GM23338 (cell line): ENCODE data around the gene UCN3. TPM values are rescaled to one million over a fixed set of nuclear protein-coding genes. Genes with fewer than 3 reads are reported as not detected.

Source experiments
- ATAC-seq: fragments of 200-7000 bp; cut with Tn5 transposase; 3 replicates; pipeline ENCODE4 v1.9.1; 2020
- DNase-seq: peaks from one replicate; pipeline ENCODE4 v3.0.0-alpha.2; 2015; ENCODE audit warnings: low spot score
- H2AFZ ChIP-seq: fragments of 200-600 bp; sonication (generic); 2 replicates; pipeline ENCODE4 v1.8.0; 2016; ENCODE audit warnings: antibody characterized with exemption, mild to moderate bottlenecking, moderate library complexity
- H3F3A ChIP-seq: fragments of 200-600 bp; sonication (generic); replicated peaks from 2 replicates; pipeline ENCODE4 v1.8.0; 2017; ENCODE audit warnings: antibody characterized with exemption, mixed run types, low read depth
- H3K27ac ChIP-seq: fragments of 200-600 bp; sonication (generic); 2 replicates; pipeline ENCODE4 v1.6.1; 2016; ENCODE audit warnings: low read depth
- H3K27me3 ChIP-seq: fragments of 200-600 bp; sonication (generic); 2 replicates; pipeline ENCODE4 v1.8.0; 2016; ENCODE audit warnings: mild to moderate bottlenecking, mixed run types, moderate library complexity; ENCODE audit not compliant: insufficient read depth
- H3K36me3 ChIP-seq: fragments of 200-600 bp; sonication (generic); 2 replicates; pipeline ENCODE4 v1.8.0; 2016; ENCODE audit warnings: mild to moderate bottlenecking; ENCODE audit not compliant: insufficient read depth
- H3K4me1 ChIP-seq: fragments of 200-600 bp; sonication (generic); 2 replicates; pipeline ENCODE4 v1.8.0; 2016; ENCODE audit warnings: mild to moderate bottlenecking, moderate library complexity; ENCODE audit not compliant: insufficient read depth
- H3K4me2 ChIP-seq: fragments of 200-600 bp; sonication (generic); 2 replicates; pipeline ENCODE4 v1.7.1; 2017; ENCODE audit warnings: mixed run types
- H3K4me3 ChIP-seq: fragments of 200-600 bp; sonication (generic); 2 replicates; pipeline ENCODE4 v1.6.1; 2016; ENCODE audit warnings: mixed run types
- H3K79me2 ChIP-seq: fragments of 200-600 bp; sonication (generic); replicated peaks from 2 replicates; pipeline ENCODE4 v1.8.0; 2017; ENCODE audit warnings: mild to moderate bottlenecking; ENCODE audit not compliant: insufficient read depth
- H3K9me2 ChIP-seq: fragments of 200-600 bp; sonication (generic); 2 replicates; pipeline ENCODE4 v1.8.0; 2017; ENCODE audit not compliant: insufficient read depth
- H4K20me1 ChIP-seq: fragments of 200-600 bp; sonication (generic); replicated peaks from 2 replicates; pipeline ENCODE4 v1.8.0; 2017; ENCODE audit warnings: mild to moderate bottlenecking; ENCODE audit not compliant: insufficient read depth
- H3K27ac Mint-ChIP-seq: 2 replicates; pipeline ENCODE4 v1.8.0; 2020; ENCODE audit warnings: inconsistent platforms, mild to moderate bottlenecking, moderate library complexity, mixed read lengths
- H3K27me3 Mint-ChIP-seq: 3 replicates; pipeline ENCODE4 v1.8.0; 2022; ENCODE audit warnings: low read depth, mild to moderate bottlenecking, moderate library complexity, mixed read lengths, inconsistent platforms; ENCODE audit not compliant: insufficient read depth, poor library complexity
- H3K36me3 Mint-ChIP-seq: 3 replicates; pipeline ENCODE4 v1.8.0; 2021; ENCODE audit warnings: low read depth, mild to moderate bottlenecking, inconsistent platforms, moderate library complexity, mixed read lengths
- H3K4me1 Mint-ChIP-seq: 3 replicates; pipeline ENCODE4 v1.8.0; 2020; ENCODE audit warnings: mild to moderate bottlenecking, inconsistent platforms, mixed read lengths
- H3K4me3 Mint-ChIP-seq: 3 replicates; pipeline ENCODE4 v1.8.0; 2021; ENCODE audit warnings: moderate library complexity, mild to moderate bottlenecking, inconsistent platforms, mixed read lengths
- H3K9me3 Mint-ChIP-seq: 3 replicates; pipeline ENCODE4 v1.8.0; 2020; ENCODE audit warnings: moderate library complexity, mild to moderate bottlenecking, inconsistent platforms, mixed read lengths
- CREB1 ChIP-seq: fragments of 250-450 bp; sonication (Bioruptor Pico); IDR thresholded peaks from 2 replicates; pipeline ENCODE4 v1.5.0; 2020; ENCODE audit warnings: low read depth, mild to moderate bottlenecking, moderate library complexity
- JUNB ChIP-seq: IDR thresholded peaks from one replicate; pipeline ENCODE4 v1.6.1; 2016; ENCODE audit warnings: antibody characterized with exemption; ENCODE audit not compliant: unreplicated experiment
- REST ChIP-seq: IDR thresholded peaks from one replicate; pipeline ENCODE4 v1.6.1; 2018; ENCODE audit warnings: antibody characterized with exemption; ENCODE audit not compliant: unreplicated experiment
- STAT1 ChIP-seq: IDR thresholded peaks from one replicate; pipeline ENCODE4 v1.6.1; 2016; ENCODE audit warnings: antibody characterized with exemption; ENCODE audit not compliant: unreplicated experiment
- ZNF114 ChIP-seq: fragments of 250-450 bp; sonication (Bioruptor Pico); IDR thresholded peaks from 2 replicates; pipeline ENCODE4 v1.5.0; 2020; ENCODE audit warnings: mild to moderate bottlenecking, moderate library complexity
- ZNF331 ChIP-seq: fragments of 250-450 bp; sonication (Bioruptor Pico); IDR thresholded peaks from 2 replicates; pipeline ENCODE4 v1.5.0; 2020; ENCODE audit warnings: low read depth, mild to moderate bottlenecking, moderate library complexity
- polyA plus RNA-seq: library from polyadenylated mRNA; unstranded; fragments of >200 nt; fragmentation: Nextera tagmentation; extraction: Ambion mirVana; gene quantifications from 2 replicates; pipeline ENCODE4 v1.2.1, GENCODE V29; 2016
- total RNA-seq: library from RNA; depleted of rRNA; stranded (reverse); fragments of >200 nt; shearing (Covaris generic); gene quantifications from 2 replicates; pipeline ENCODE4 v1.2.3, GENCODE V29; 2014

Gene UCN3
- total and polyA plus RNA-seq, 2 experiments from 2014 or later, result not detected

GRCh38 chr10:5416981-5417380, 52.2 kb downstream of the UCN3 start:
- ATAC-seq, result peak; percentile 39
- Mint-ChIP-seq H3K36me3 (no peaks in the 10 kb centered on the region; the same call in 1 of the 3 replicates), H3K4me1 (peaks cover 29% of the 10 kb centered on the region), H3K9me3 (no peaks in the 10 kb centered on the region; the same call in 2 of the 3 replicates), H3K4me3 (peak overlapping the region; percentile 63), H3K27ac (peak overlapping the region; percentile 63; the same call in 1 of the 2 replicates), H3K27me3 (no peaks in the 10 kb centered on the region)
- TF ChIP-seq CREB1 (CRISPR knock-in tag) (0 out of 2 replicates have a peak, but pooled peaks have one; percentile 25), REST (no peak)
- H3K4me2 ChIP-seq, result peak overlapping the region; percentile 72
- no peaks in the 10 kb centered on the region for H3K36me3 ChIP-seq
- peak overlapping the region; percentile 33; the same call in 1 of the 2 replicates for H3K27ac ChIP-seq
- no peaks in the 10 kb centered on the region for H3K27me3 ChIP-seq
- H2AFZ ChIP-seq, result no peak overlapping the region
- peaks cover 43% of the 10 kb centered on the region for H3K4me1 ChIP-seq
- H4K20me1 ChIP-seq, result 0 out of 2 replicates have a peak, but pooled peaks cover 15% of the 10 kb centered on the region
- peaks cover 90% of the 10 kb centered on the region for H3K79me2 ChIP-seq
- peak; percentile 75 for DNase-seq
- peak overlapping the region; percentile 39 for H3K4me3 ChIP-seq
- H3F3A ChIP-seq, result no peaks in the 10 kb centered on the region
- no peaks in the 10 kb centered on the region for H3K9me2 ChIP-seq

- peaks cover 100% of the 10 kb centered on the region for H3K79me2 ChIP-seq
- no peak overlapping the region for H3K4me3 Mint-ChIP-seq
- H3K27ac ChIP-seq, result no peak overlapping the region
- DNase-seq (no peak), ATAC-seq (no peak)
- no peaks in the 10 kb centered on the region; the same call in 1 of the 3 replicates for H3K36me3 Mint-ChIP-seq
- no peak overlapping the region for H2AFZ ChIP-seq
- no peaks in the 10 kb centered on the region for H3K9me2 ChIP-seq
- H3K4me3 ChIP-seq, result no peak overlapping the region
- H3K27me3 ChIP-seq, result no peaks in the 10 kb centered on the region
- H3K4me2 ChIP-seq, result no peak overlapping the region
- H3K4me1 Mint-ChIP-seq, result peaks cover 35% of the 10 kb centered on the region
- 0 out of 2 replicates have a peak, but pooled peaks cover 15% of the 10 kb centered on the region for H4K20me1 ChIP-seq
- H3K4me1 ChIP-seq, result peaks cover 42% of the 10 kb centered on the region
- H3K27ac Mint-ChIP-seq, result no peak overlapping the region
- H3K9me3 Mint-ChIP-seq, result no peaks in the 10 kb centered on the region; the same call in 2 of the 3 replicates
- no peak for TF ChIP-seq STAT1
- H3K36me3 ChIP-seq, result no peaks in the 10 kb centered on the region
- H3F3A ChIP-seq, result no peaks in the 10 kb centered on the region
- H3K27me3 Mint-ChIP-seq, result no peaks in the 10 kb centered on the region
Observed at GRCh38 chr10:5418584-5418983, 53.8 kb downstream of the UCN3 start.

GRCh38 chr10:5419466-5420094, 54.8 kb downstream of the UCN3 start:
- H3K4me1 ChIP-seq, result peaks cover 42% of the 10 kb centered on the region
- 0 out of 2 replicates have a peak, but pooled peaks cover 9% of the 10 kb centered on the region for H4K20me1 ChIP-seq
- H3K79me2 ChIP-seq, result peaks cover 100% of the 10 kb centered on the region
- H3K4me3 ChIP-seq, result no peak overlapping the region
- Mint-ChIP-seq H3K9me3 (no peaks in the 10 kb centered on the region; the same call in 2 of the 3 replicates), H3K4me1 (peaks cover 45% of the 10 kb centered on the region), H3K27ac (no peak overlapping the region), H3K36me3 (no peaks in the 10 kb centered on the region; the same call in 1 of the 3 replicates), H3K4me3 (no peak overlapping the region), H3K27me3 (no peaks in the 10 kb centered on the region)
- no peak overlapping the region for H3K27ac ChIP-seq
- TF ChIP-seq ZNF331 (CRISPR knock-in tag), result no peak
- no peak for TF ChIP-seq REST
- no peak for TF ChIP-seq JUNB
- no peak for TF ChIP-seq STAT1
- TF ChIP-seq ZNF114 (CRISPR knock-in tag), result no peak
- H3K9me2 ChIP-seq, result no peaks in the 10 kb centered on the region
- DNase-seq (no peak), ATAC-seq (no peak)
- H3K27me3 ChIP-seq, result no peaks in the 10 kb centered on the region
- H2AFZ ChIP-seq, result no peak overlapping the region
- H3F3A ChIP-seq, result no peaks in the 10 kb centered on the region
- H3K36me3 ChIP-seq, result no peaks in the 10 kb centered on the region
- H3K4me2 ChIP-seq, result no peak overlapping the region
